NCI-H1930 (cell line): ENCODE measurements around the gene MGARP.
"Not testable (repeated sequence)": the region's sequence is repeated elsewhere in the genome, so short reads cannot be mapped to it uniquely, and the experiment has no call there.

ENCODE experiments used
- DNase-seq, 2 experiments: peaks; one replicate each; lab custom pipeline; 2025; lab: John Stamatoyannopoulos, UW

The MGARP gene

DNA sequence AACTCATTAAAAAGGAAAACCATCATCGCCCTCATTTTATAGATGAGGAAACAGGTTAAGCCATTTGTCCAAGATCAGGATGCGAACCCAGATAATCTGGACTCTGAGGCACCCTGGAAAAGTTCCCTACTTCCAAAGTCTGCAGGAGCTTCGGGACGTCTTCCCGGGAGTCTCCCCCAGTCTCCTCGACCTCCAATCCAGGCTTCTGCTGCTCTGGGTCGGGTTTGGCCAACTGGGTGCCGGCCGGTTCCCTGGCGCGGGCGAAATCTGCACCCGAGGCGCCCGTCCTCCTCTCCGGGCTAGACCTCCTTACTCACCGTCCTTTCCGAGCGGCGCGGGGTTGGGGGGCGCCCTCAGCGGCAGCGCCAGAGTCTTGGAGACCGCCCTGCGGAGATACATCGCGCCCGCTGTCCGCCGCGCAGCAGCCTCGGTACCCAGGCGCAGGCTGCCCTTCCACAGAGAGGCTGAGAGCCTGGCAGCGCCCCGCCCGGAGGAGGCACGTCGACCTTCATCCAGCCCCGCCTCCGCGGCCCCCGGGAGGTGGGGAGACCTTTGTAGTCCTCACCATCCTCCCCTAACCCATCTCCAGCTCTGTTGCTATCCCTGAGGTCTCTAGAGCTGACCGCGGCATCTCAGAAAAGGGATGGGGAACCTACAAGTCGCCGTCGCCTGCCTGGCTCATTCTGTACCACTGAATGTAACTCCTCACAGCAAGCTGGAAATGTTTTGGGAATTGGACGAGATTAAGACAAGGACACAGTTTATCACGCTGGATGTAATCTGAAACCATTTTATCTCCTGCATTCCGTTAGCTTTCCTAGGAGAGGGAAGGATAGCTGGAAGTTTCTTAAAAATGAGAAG is at the start of gene MGARP:
TSS of gene MGARP (minus strand) at position 466 of the 861 bp plus-strand sequence. CDS start at position 399, 67 bp downstream.
- DNase-seq = no peak

GRCh38 chr4:139329665-139330200 is 49.7 kb upstream of the MGARP start:
- no peak for DNase-seq

DNA sequence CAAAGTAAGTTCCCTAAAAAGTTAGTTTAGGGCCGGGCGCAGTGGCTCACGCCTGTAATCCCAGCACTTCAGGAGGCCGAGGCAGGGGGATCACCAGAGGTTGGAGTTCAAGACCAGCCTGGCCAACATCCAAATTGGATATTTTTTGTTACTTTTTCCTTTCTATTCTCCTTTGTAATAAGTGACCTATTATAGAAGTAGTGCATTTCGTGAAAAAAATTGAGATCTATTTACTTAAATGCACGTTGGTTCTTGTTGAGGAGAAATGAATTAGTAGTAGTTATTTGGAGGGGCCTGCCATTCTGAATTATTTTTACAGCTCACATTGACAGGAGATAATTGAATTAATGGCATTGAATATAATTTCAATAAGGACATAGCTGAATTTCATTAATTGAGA is 44.6 kb upstream of the MGARP start:
- DNase-seq = no peak

DNA sequence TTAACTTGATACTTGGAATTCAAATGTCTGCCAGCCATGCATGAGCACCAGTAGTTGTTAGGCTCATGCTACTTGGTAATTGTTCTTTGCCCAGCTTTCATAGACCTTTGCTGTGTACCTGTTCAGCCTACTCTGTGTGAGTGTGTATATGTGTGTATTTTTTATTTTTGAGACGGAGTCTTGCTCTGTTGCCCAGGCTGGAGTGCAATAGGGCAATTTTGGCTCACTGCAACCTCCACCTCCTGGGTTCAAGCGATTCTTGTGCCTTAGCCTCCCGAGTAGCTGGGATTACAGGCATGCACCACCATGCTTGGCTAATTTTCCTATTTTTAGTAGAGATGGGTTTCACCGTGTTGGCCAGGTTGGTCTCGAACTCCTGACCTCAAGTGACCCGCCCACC is 42.5 kb upstream of the MGARP start:
- DNase-seq = not testable (repeated sequence)

DNA sequence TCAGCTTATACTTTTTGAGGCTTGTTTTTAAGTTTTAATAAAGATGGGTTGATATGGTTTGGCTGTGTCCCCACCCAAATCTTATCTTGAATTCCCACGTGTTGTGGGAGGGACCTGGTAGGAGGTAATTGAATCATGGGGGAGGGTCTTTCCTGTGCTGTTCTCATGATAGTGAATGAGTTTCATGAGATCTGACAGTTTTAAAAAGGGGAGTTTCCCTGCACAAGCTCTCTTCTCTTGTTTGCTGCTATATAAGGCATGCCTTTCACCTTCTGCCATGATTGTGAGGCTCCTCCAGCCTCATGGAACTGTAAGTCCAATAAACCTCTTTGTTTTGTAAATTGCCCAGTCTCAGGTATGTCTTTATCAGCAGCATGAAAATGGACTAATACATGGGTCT is 42.0 kb upstream of the MGARP start:
- not testable (repeated sequence) for DNase-seq

DNA sequence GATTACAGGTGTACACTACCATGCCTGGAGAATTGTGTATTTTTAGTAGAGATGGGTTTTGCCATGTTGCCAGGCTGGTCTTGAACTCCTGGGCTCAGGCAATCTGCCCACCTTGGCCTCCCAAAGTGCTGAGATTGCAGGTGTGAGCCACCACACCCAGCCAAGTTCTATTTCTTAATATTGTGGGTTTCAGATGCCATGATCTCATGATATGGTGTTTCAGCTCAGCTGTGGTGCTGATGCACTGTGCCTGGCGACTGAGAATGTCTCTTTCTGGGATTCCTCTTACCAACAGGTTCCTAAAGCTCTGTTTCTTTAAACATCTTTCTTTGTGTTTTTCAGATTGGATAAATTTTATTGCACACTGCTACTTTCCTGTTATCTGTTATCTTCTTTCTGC is 39.5 kb upstream of the MGARP start:
- DNase-seq = no peak

- no peak for DNase-seq
Observed at GRCh38 chr4:139317635-139318034, 37.6 kb upstream of the MGARP start.

GRCh38 chr4:139316733-139317132 is 36.7 kb upstream of the MGARP start:
- no peak for DNase-seq

- DNase-seq = no peak
Observed at GRCh38 chr4:139315221-139315675, 35.2 kb upstream of the MGARP start.

DNA sequence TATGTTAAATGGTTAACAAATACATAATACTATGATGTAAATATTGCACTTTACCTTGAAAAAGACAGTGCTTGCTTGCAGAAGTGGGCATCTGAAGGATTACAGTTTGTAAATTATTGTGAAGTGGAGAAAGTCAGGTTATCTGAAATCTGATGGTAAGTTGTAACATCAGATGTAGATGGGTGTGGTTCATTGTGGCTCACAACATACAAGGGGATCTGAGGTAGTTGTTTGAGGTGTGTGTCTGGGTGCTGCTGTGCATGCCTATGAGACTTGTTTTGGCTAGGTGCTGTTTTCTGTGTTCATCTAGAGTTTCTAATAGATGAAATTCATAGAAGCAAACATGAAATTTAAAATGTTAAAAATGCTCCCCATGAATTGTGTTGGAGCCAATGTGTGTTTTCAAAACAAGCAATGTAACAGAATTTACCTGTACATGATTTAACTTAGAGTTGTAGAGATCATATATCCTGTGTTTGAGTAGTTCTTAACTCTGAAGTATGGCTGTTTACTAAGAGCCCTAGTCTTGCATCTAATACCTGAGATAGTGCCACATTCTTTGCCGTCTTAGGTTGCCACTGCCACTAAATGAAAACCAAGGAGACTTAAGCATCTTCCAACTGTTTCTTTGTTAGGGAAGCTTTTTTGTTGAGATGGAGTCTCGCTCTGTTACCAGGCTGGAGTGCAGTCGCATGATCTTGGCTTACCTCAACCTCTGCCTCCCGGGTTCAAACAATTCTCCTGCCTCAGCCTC is 34.2 kb upstream of the MGARP start:
- no peak for DNase-seq

DNA sequence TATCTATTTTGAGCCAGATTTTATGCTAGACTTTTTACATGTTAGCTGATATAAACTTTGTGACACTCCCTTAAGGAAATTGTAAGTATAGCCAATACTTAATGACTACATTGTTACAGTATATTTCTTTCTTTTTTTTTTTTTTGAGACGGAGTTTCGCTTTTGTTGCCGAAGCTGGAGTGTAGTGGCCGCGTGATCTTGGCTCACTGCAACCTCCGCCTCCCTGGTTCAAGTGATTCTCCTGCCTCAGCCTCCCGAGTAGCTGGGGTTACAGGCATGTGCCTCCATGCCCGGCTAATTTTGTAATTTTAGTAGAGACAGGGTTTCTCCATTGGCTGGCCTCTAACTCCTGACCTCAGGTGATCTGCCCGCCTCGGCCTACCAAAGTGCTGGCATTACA is 33.4 kb upstream of the MGARP start:
- DNase-seq = not testable (repeated sequence)

DNA sequence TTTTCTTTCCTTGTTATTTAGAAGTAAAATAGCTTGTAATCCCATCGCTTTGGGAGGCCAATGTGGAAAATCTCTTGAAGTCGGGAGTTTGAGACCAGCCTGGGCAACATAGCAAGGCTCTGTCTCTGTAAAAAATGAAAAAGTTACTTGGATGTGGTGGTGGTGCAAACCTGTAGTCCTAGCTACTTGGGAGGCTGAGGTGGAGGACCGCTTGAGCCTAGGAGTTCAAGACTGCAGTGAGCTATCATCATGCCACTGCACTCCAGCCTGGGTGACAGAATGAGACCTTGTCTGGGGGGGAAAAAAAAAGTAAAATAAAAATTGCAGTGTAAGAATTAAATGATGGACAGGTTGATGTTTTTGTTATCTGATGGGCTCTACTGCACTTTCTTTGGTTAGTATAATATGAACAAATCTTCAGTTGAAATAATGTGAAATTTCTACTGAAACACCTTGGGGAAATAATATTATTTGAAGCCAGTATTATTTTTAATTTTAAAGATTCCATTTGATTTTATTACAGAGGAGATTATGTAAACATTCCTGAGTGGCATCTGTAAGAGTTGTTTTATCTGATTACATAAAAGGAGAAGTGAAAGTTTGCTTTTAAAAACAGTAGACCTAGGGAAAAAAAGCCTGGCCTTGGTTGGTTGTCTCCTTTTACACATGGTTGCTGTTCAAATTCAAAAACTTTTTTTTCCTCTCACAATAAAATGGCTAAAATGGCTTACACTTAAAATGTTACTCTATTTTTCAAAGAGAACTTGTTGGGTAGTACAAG is 32.7 kb upstream of the MGARP start:
- DNase-seq = no peak

DNA sequence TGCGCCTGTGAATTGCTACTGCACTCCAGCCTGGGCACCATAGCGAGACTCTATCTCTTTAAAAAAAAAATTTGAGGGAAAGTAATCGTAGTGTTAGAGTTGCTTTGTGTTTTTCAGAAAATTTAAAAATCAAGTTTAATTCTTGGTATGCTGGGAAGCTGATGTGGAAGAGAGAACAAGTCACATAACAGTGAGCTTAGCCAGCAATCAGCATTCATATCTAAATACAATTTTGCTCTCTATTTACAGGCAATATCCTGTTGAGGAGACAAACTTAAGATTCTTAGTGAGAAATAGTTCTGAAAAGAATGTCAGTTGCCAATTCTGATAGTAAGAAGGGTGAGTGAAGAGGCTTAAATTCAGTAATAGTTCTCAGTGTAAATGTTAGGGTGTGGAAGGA is 31.9 kb upstream of the MGARP start:
- DNase-seq = no peak

DNA sequence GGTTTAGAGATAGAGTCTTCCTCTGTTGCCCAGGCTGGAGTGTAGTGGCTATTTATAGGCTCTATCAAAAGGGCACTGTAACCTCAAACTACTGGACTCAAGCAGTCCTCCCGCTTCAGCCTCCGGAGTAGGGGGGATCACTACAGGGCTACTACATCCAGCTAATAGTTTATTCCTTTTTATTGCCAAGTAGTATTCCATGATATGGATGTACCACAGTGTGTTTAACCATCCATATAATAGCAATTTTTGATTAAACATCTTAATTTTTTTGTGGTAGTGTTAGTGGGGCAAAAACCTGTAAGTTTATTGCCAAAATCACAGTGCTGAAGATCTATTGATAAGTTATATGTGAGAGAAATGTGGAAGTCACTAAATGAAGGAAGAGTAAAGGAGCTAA is 24.9 kb upstream of the MGARP start:
- DNase-seq = no peak

DNA sequence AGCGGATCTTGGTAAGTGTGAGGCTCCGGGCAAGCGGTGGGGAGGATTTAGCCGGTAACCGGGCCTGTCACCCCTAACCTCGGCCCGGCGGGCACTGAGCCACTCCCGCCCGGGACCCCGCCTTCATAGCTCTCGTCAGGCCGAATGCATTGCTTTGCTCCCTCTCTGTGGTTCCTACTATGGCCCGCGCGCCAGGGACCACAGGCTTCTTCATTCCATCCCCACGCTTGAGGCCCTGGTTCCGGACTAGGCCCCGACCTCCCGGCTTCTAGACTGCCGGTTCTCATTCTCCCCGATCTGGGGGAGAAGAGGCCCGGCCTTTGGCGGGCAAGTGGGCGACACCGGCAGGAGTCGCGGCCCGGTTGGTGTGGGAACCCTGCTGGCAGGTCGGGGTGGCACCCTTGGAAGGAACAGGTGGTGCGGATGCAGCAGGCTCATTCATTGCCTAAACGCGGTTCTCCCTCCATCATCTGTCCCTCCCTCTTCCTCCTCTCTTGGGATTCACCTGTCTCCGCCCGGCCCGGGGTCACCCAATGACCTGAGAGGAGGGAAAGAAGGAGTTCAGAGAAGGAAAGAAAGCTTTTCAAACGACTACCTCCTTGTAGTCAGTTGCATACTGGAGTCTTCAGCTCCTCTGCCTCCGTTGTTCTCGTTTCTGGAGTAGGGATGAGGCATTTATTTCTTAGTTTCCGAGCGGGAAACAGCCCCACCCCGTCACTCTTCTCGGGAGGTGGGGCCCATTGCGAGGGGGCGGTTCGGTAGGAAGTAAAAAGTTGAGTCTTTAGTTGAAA is 22.0 kb upstream of the MGARP start, which contains the start of gene NDUFC1:
TSS of gene NDUFC1 (minus strand) at position 657 of the 791 bp plus-strand sequence. CDS start 6,679 bp downstream, outside the sequence.
- peak; percentile 35 to 44 for DNase-seq

DNA sequence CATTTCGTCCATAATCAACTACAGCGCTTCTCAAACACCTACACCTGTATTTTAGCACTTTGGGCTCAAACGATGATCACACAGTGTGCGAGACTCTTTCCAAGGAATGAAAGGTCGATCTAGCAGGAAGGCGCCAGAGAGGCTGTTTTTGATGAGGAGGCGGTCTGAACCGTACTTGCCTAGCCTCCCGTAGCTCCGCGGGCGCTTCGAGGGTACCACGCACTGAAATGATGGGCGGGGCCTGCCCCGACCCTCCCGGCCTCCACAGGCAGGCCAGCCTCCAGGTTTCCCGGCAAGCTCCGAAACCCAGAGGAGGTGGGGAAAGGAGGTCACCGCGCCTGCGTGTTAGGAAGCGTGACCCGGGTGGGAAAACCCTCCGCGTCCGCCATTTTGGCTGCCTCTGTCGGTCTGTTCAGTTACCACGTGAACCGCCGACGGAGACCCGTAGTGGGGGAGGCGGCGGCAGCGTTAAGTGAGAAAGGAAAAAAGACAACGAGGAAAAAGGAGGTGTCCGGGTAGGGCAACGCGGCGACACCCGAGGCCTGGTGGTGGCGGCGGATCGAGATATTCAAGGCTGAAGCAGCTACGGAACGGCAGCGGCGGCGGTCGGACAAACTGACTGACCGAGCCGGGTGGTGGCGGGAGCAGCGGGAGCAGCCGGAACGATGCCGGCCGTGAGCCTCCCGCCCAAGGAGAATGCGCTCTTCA is 21.2 kb upstream of the MGARP start, which contains the start of gene NAA15:
TSS of gene NAA15 (plus strand) at position 393 of the 708 bp plus-strand sequence. CDS start at position 666, 273 bp downstream.
- peak; percentile 97 for DNase-seq

DNA sequence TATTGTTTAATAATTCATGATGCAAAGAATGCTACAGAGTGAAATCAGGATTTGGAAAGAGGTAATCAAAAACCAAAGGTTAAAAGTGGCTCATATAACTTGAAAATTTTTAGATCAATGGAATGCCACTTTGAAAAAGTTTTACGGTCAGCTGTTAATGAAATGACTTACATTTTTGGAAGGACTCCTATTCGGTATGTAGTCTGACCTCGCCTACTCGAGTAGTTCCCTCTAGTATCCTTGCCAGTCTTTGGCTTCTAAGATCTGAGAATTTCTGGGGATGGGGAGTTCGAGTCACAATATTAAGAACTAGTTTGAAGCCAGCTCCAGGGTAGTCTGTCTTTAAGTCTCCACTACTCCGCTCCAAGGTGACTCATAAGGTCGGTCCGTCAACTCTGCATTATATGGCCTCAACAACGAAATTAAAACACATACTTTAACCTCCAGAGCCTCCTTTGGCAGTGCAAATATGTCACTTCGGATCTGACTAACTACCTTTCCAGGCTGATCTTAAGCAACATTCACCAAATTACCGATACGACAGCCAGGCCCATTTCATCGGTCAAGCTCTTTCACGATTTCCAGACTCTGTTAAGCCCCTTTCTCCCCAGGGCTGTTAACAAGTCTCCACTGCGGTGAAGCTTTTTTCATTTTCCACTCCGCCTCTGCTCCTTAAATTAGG is 20.5 kb upstream of the MGARP start:
- no peak for DNase-seq

GRCh38 chr4:139299536-139299935 is 19.5 kb upstream of the MGARP start:
- DNase-seq = no peak

DNA sequence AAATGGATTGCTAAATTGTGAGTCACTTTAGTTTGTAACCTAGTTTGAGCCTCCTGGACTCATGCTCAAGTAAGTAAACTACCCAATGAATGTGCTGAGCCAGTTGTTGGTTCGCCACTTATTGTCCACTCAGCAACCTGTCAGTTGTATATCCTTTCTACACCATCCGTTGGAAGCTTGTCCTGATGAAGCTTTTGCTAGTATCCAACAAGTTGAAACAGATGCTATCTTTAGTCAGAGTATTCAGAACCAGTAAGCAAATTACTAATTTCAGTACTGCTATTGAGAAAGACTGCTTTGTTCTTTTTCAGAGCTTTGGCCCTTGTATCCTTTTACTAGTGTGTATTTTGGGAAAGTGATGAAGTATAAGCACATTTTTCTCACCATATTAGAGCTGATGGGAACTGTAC is 17.0 kb upstream of the MGARP start:
- DNase-seq = no peak

- no peak for DNase-seq
Observed at GRCh38 chr4:139295942-139296299, 15.9 kb upstream of the MGARP start.
